B cell (primary cell): ENCODE measurements around the gene MAT1A. TPM values are rescaled to one million over a fixed set of nuclear protein-coding genes. Genes with fewer than 3 reads are reported as not detected.

Source experiments
- ATAC-seq: fragments of 200-7000 bp; cut with Tn5 transposase; one replicate; pipeline ENCODE4 v1.10.0; 2021; ENCODE audit warnings: low read depth, mild to moderate bottlenecking, moderate number of reproducible peaks, moderate library complexity
- CTCF ChIA-PET: fragments of 350-600 bp; sonication (Branson Sonifier 250); formaldehyde crosslinking; loops from one replicate; lab custom pipeline; 2021; ENCODE audit warnings: antibody characterized with exemption, inconsistent platforms; lab: Charles Lee
- POLR2A ChIA-PET: fragments of 350-600 bp; sonication (Branson Sonifier 250); formaldehyde crosslinking; loops from one replicate; lab custom pipeline; 2021; ENCODE audit warnings: antibody characterized with exemption; lab: Charles Lee
- DNase-seq: peaks from one replicate; pipeline ENCODE4 v3.0.0; 2013
- H2AFZ ChIP-seq: 2 replicates; pipeline ENCODE4 v1.6.1; 2012; ENCODE audit warnings: mild to moderate bottlenecking, low read depth, low read length; ENCODE audit not compliant: insufficient read depth, poor library complexity, severe bottlenecking
- H3K27ac ChIP-seq, 2 donors: 1 replicate in 1 of 2; 2 replicates in 1 of 2; pipeline ENCODE4 v1.5.1; 2012 to 2013; ENCODE audit warnings: low read length in 2 of 2, mild to moderate bottlenecking in 2 of 2, moderate library complexity in 1 of 2
- H3K27me3 ChIP-seq, 4 experiments: fragments of 200-600 bp in 1 of 4; sonication (generic) in 1 of 4; replicated peaks in 1 of 4; 1 replicate in 2 of 4; 2 replicates in 2 of 4; pipeline versions ENCODE4 v1.6.1 to v1.7.0; 2013 to 2016; ENCODE audit warnings: low read length in 3 of 4, mild to moderate bottlenecking in 2 of 4, mixed read lengths in 1 of 4, moderate library complexity in 1 of 4; ENCODE audit not compliant: insufficient read depth in 4 of 4, control insufficient read depth in 3 of 4; ENCODE audit errors: control extremely low read depth in 1 of 4
- H3K36me3 ChIP-seq, 2 experiments: replicated peaks in 1 of 2; 1 replicate in 1 of 2; 2 replicates in 1 of 2; pipeline versions ENCODE4 v1.6.1 to v1.7.1; 2013; ENCODE audit warnings: low read length in 1 of 2; ENCODE audit not compliant: insufficient read depth in 2 of 2, control insufficient read depth in 1 of 2; ENCODE audit errors: control extremely low read depth in 1 of 2, extremely low read depth in 1 of 2
- H3K4me1 ChIP-seq, 2 donors: fragments of 200-600 bp in 1 of 2; sonication (generic) in 1 of 2; 1 replicate in 1 of 2; 2 replicates in 1 of 2; pipeline versions ENCODE4 v1.5.1 to v1.6.1; 2013 to 2017; ENCODE audit warnings: low read length in 2 of 2; ENCODE audit not compliant: control insufficient read depth in 2 of 2, insufficient read depth in 2 of 2
- H3K4me2 ChIP-seq: replicated peaks from 2 replicates; pipeline ENCODE3; 2012; ENCODE audit warnings: mild to moderate bottlenecking, low read depth, low read length; ENCODE audit not compliant: poor library complexity, severe bottlenecking
- H3K4me3 ChIP-seq, 5 experiments: fragments of 200-600 bp in 1 of 5; sonication (generic) in 1 of 5; 1 replicate in 3 of 5; 2 replicates in 2 of 5; pipeline versions ENCODE4 v1.5.1 to v1.7.0; 2011 to 2016; ENCODE audit warnings: low read length in 4 of 5, mild to moderate bottlenecking in 4 of 5, low read depth in 2 of 5, control low read depth in 1 of 5, moderate library complexity in 1 of 5; ENCODE audit not compliant: insufficient read depth in 1 of 5; ENCODE audit errors: control extremely low read depth in 1 of 5, extremely low read depth in 1 of 5
- H3K79me2 ChIP-seq: fragments of 200-600 bp; sonication (generic); one replicate; pipeline ENCODE4 v1.6.0; 2016; ENCODE audit warnings: low read length; ENCODE audit not compliant: control insufficient read depth, insufficient read depth
- H3K9ac ChIP-seq: fragments of 200-600 bp; sonication (generic); 2 replicates; pipeline ENCODE4 v1.6.1; 2017; ENCODE audit warnings: mild to moderate bottlenecking, low read length, moderate library complexity
- H3K9me3 ChIP-seq, 3 donors: one replicate each; pipeline versions ENCODE4 v1.6.1 to v1.7.1; 2013; ENCODE audit warnings: low read length in 2 of 3; ENCODE audit not compliant: control insufficient read depth in 2 of 3, insufficient read depth in 1 of 3; ENCODE audit errors: control extremely low read depth in 1 of 3
- H4K20me1 ChIP-seq: 2 replicates; pipeline ENCODE4 v1.6.0; 2012; ENCODE audit warnings: mild to moderate bottlenecking, low read length; ENCODE audit not compliant: insufficient read depth, control insufficient read depth, poor library complexity, severe bottlenecking
- H3K27ac Mint-ChIP-seq: one replicate; pipeline ENCODE4 v1.8.0; 2021; ENCODE audit warnings: mixed read lengths
- H3K27me3 Mint-ChIP-seq: one replicate; pipeline ENCODE4 v1.8.0; 2021; ENCODE audit warnings: mixed read lengths
- H3K4me1 Mint-ChIP-seq: one replicate; pipeline ENCODE4 v1.8.0; 2021; ENCODE audit warnings: mixed read lengths
- H3K4me3 Mint-ChIP-seq: one replicate; pipeline ENCODE4 v1.8.0; 2021; ENCODE audit warnings: mixed read lengths
- H3K9me3 Mint-ChIP-seq: one replicate; pipeline ENCODE4 v1.8.0; 2022; ENCODE audit warnings: mixed read lengths; ENCODE audit not compliant: insufficient read depth
- CTCF ChIP-seq: fragments of 200-600 bp; IDR thresholded peaks from one replicate; pipeline ENCODE4 v1.8.0; 2022; ENCODE audit warnings: antibody characterized with exemption, mild to moderate bottlenecking
- EZH2 ChIP-seq: IDR thresholded peaks from 2 replicates; pipeline ENCODE4 v1.6.1; 2012; ENCODE audit warnings: borderline replicate concordance, low read depth, mild to moderate bottlenecking, moderate library complexity, low read length; ENCODE audit not compliant: insufficient read depth, poor library complexity, severe bottlenecking
- WGBS: methylation state at CpG from one replicate; pipeline ENCODE4 v1.1.5; 2013; ENCODE audit warnings: missing lambda C conversion rate; ENCODE audit not compliant: insufficient coverage; 5-methylcytosine and 5-hydroxymethylcytosine counted together
- intact Hi-C: fragments of 100-400 bp; cut with micrococcal nuclease; formaldehyde crosslinking; loops from one replicate; pipeline ENCODE4 v1.10.0; 2022
- polyA plus RNA-seq: library from polyadenylated mRNA; depleted of rRNA; stranded (reverse); fragments of >200 nt; gene quantifications from 2 replicates; pipeline ENCODE4 v1.2.3, GENCODE V29; 2012
- total RNA-seq, 2 donors: library from RNA; stranded (reverse); fragments of 120-200 nt in 1 of 2; gene quantifications; 1 replicate in 1 of 2; 2 replicates in 1 of 2; pipeline versions ENCODE4 v1.2.3 to v1.2.4, GENCODE V29; 2013 to 2022

MAT1A gene
- total and polyA plus RNA-seq, 2 donors (not counting 1 experiment from before 2014, with no cell fraction given): not detected

- ATAC-seq (no peak), DNase-seq (no peak)
- Mint-ChIP-seq H3K9me3 (no peaks in the 10 kb centered on the region), H3K27ac (no peak overlapping the region), H3K27me3 (peaks cover 5% of the 10 kb centered on the region), H3K4me1 (no peaks in the 10 kb centered on the region), H3K4me3 (no peak overlapping the region)
- Histone ChIP-seq H3K27ac (no peak overlapping the region), H3K79me2 (no peaks in the 10 kb centered on the region), H3K4me1 (no peaks in the 10 kb centered on the region), H2AFZ (no peak overlapping the region), H3K9ac (no peak overlapping the region), H3K27me3 (peaks cover 0 to 2% (median 0%) of the 10 kb centered on the region in 4 experiments), H3K4me3 (no peak overlapping the region), H3K36me3 (no peaks in the 10 kb centered on the region), H3K9me3 (peaks cover 0 to 7% (median 0%) of the 10 kb centered on the region in 3 donors), H4K20me1 (no peaks in the 10 kb centered on the region), H3K4me2 (no peak overlapping the region)
- POLR2A ChIA-PET: no interaction called here
- intact Hi-C loops: no loop called here
- no CpG with 5 or more reads among the region's 2 CpGs for WGBS
- TF ChIP-seq EZH2: no peak
- TF ChIP-seq CTCF: no peak
- CTCF ChIA-PET: no interaction called here
Measured at GRCh38 chr10:80319318-80319717, 29.9 kb upstream of the MAT1A start.

- H3K27me3 ChIP-seq: peaks cover 0 to 2% (median 0%) of the 10 kb centered on the region in 4 experiments
- H2AFZ ChIP-seq: no peak overlapping the region
- ChIA-PET CTCF (no interaction called here), POLR2A (no interaction called here)
- DNase-seq: no peak
- H3K4me3 Mint-ChIP-seq: no peak overlapping the region
- no peaks in the 10 kb centered on the region for H3K79me2 ChIP-seq
- H3K4me1 ChIP-seq: no peaks in the 10 kb centered on the region
- H3K9ac ChIP-seq: no peak overlapping the region
- H4K20me1 ChIP-seq: no peaks in the 10 kb centered on the region
- no peak overlapping the region for H3K4me2 ChIP-seq
- ATAC-seq: no peak
- no peak overlapping the region for H3K4me3 ChIP-seq
- TF ChIP-seq CTCF (no peak), EZH2 (no peak)
- no peak overlapping the region for H3K27ac Mint-ChIP-seq
- H3K27ac ChIP-seq: no peak overlapping the region
- H3K27me3 Mint-ChIP-seq: peaks cover 5% of the 10 kb centered on the region
- H3K4me1 Mint-ChIP-seq: no peaks in the 10 kb centered on the region
- H3K36me3 ChIP-seq: no peaks in the 10 kb centered on the region
- H3K9me3 ChIP-seq: peaks cover 0 to 7% (median 0%) of the 10 kb centered on the region in 3 donors
- intact Hi-C loops: no loop called here
- H3K9me3 Mint-ChIP-seq: no peaks in the 10 kb centered on the region
Measured at GRCh38 chr10:80318742-80319141, 29.3 kb upstream of the MAT1A start.
